Natural killer cell (primary cell): ENCODE data around the gene SEMA3C. TPM values are rescaled to one million over a fixed set of nuclear protein-coding genes. Genes with fewer than 3 reads are reported as not detected.

Experiments used
- ATAC-seq, 3 donors: fragments of 150-1000 bp in 2 of 3; fragments of 200-7000 bp in 1 of 3; cut with Tn5 transposase; 1 replicate in 1 of 3; 2 replicates in 2 of 3; pipeline ENCODE4 v1.10.0; 2021; ENCODE audit warnings: mild to moderate bottlenecking in 2 of 3, moderate library complexity in 2 of 3
- DNase-seq, 2 donors: peaks; one replicate each; pipeline versions ENCODE4 v3.0.0 to v3.0.0-alpha.2; 2013 to 2021; ENCODE audit warnings: mixed read lengths in 1 of 2
- H3K27ac ChIP-seq: one replicate; pipeline ENCODE4 v1.5.1; 2013; ENCODE audit warnings: mild to moderate bottlenecking, low read length
- H3K27me3 ChIP-seq: one replicate; pipeline ENCODE4 v1.6.1; 2013; ENCODE audit warnings: low read length; ENCODE audit not compliant: control insufficient read depth, insufficient read depth
- H3K36me3 ChIP-seq: one replicate; pipeline ENCODE4 v1.6.1; 2013; ENCODE audit warnings: low read length; ENCODE audit not compliant: control insufficient read depth, insufficient read depth
- H3K4me1 ChIP-seq: one replicate; pipeline ENCODE4 v1.6.1; 2013; ENCODE audit warnings: low read length; ENCODE audit not compliant: control insufficient read depth, insufficient read depth
- H3K4me3 ChIP-seq: one replicate; pipeline ENCODE4 v1.5.1; 2013; ENCODE audit warnings: low read length
- H3K9me3 ChIP-seq: one replicate; pipeline ENCODE4 v1.6.1; 2013; ENCODE audit warnings: low read length; ENCODE audit not compliant: control insufficient read depth, insufficient read depth
- H3K27ac Mint-ChIP-seq, 2 donors: one replicate each; pipeline ENCODE4 v1.8.0; 2022; ENCODE audit warnings: mild to moderate bottlenecking in 2 of 2, mixed read lengths in 2 of 2, moderate library complexity in 1 of 2
- H3K27me3 Mint-ChIP-seq, 2 donors: one replicate each; pipeline ENCODE4 v1.8.0; 2022; ENCODE audit warnings: low read depth in 2 of 2, mixed read lengths in 2 of 2
- H3K36me3 Mint-ChIP-seq: one replicate; pipeline ENCODE4 v1.8.0; 2022; ENCODE audit warnings: mixed read lengths
- H3K4me1 Mint-ChIP-seq, 2 donors: one replicate each; pipeline ENCODE4 v1.8.0; 2022; ENCODE audit warnings: mixed read lengths in 2 of 2
- H3K4me3 Mint-ChIP-seq: one replicate; pipeline ENCODE4 v1.8.0; 2022; ENCODE audit warnings: mild to moderate bottlenecking, moderate library complexity, mixed read lengths
- H3K9me3 Mint-ChIP-seq, 2 donors: one replicate each; pipeline ENCODE4 v1.8.0; 2022; ENCODE audit warnings: mixed read lengths in 2 of 2
- WGBS: methylation state at CpG from one replicate; pipeline ENCODE4 v1.1.7; 2013; ENCODE audit warnings: missing lambda C conversion rate; ENCODE audit not compliant: insufficient coverage; 5-methylcytosine and 5-hydroxymethylcytosine counted together
- intact Hi-C: fragments of 100-400 bp; cut with micrococcal nuclease; formaldehyde crosslinking; loops from one replicate; pipeline ENCODE4 v1.14.2; 2022
- total RNA-seq, 4 donors: library from RNA; stranded (reverse); fragments of 120-200 nt in 1 of 4; gene quantifications; one replicate each; pipeline versions ENCODE4 v1.2.3 to v1.2.4, GENCODE V29; 2013 to 2022
- TF ChIP-seq, protein P1 (sequence below): fragments of 200-600 bp; IDR thresholded peaks from one replicate; pipeline ENCODE4 v1.8.0; 2022; ENCODE audit warnings: antibody characterized with exemption

The SEMA3C gene
- total RNA-seq, 3 donors from 2014 or later (not counting 1 experiment from before 2014, with no cell fraction given), result 0.41 to 12.2 (median 0.94) TPM

- TF ChIP-seq, protein P1, sequence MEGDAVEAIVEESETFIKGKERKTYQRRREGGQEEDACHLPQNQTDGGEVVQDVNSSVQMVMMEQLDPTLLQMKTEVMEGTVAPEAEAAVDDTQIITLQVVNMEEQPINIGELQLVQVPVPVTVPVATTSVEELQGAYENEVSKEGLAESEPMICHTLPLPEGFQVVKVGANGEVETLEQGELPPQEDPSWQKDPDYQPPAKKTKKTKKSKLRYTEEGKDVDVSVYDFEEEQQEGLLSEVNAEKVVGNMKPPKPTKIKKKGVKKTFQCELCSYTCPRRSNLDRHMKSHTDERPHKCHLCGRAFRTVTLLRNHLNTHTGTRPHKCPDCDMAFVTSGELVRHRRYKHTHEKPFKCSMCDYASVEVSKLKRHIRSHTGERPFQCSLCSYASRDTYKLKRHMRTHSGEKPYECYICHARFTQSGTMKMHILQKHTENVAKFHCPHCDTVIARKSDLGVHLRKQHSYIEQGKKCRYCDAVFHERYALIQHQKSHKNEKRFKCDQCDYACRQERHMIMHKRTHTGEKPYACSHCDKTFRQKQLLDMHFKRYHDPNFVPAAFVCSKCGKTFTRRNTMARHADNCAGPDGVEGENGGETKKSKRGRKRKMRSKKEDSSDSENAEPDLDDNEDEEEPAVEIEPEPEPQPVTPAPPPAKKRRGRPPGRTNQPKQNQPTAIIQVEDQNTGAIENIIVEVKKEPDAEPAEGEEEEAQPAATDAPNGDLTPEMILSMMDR, result no peak
- H3K4me1 ChIP-seq, result peaks cover 3% of the 10 kb centered on the region
- H3K27me3 ChIP-seq, result no peaks in the 10 kb centered on the region
- 31% methylated on average over 1 of the region's 1 CpG for WGBS
- Mint-ChIP-seq H3K36me3 (no peaks in the 10 kb centered on the region), H3K9me3 (peaks cover 3 to 10% of the 10 kb centered on the region in 2 donors), H3K4me1 (peaks cover 21 to 24% of the 10 kb centered on the region in 2 donors), H3K27ac (no peak overlapping the region), H3K4me3 (no peak overlapping the region), H3K27me3 (no peaks in the 10 kb centered on the region)
- no peaks in the 10 kb centered on the region for H3K36me3 ChIP-seq
- no peak for ATAC-seq
- no peak overlapping the region for H3K27ac ChIP-seq
- H3K9me3 ChIP-seq, result no peaks in the 10 kb centered on the region
- no peak overlapping the region for H3K4me3 ChIP-seq
- DNase-seq, result no peak
- intact Hi-C loops, result no loop called here
Measured at GRCh38 chr7:80773787-80774508, 144.9 kb downstream of the SEMA3C start.

DNA sequence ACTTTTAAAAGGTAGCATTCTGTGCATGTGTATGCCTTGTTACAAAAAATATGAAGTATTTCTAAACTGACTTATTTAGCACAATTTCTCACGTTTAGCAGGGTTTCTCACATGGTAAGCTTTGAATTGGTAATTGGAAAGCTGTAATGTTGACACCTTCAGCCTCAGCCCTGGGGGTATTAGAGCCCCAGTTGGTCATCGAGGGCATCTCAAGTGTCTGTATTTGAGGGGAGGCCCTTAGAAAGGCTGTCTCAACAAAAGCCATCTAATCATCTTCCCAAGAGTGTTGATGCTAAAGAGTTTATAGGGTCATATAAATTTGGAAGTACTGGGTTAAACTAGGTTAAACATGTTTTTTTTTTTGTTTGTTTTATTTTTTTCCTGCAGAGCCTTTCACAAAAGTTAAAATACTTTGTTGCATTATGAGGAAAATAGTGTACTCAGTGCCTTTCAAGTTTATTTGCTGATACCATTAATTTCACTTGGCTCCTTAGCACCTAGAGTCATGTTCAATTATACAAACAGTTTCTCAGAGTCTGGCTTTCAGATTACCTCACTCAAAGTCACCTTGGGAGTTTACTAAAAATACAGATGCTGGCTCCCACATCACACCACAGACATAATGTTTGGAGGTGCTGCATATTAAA is 146.4 kb downstream of the SEMA3C start:
- H3K36me3 ChIP-seq, result no peaks in the 10 kb centered on the region
- no peak for ATAC-seq
- no peak for DNase-seq
- no peaks in the 10 kb centered on the region for H3K9me3 ChIP-seq
- WGBS, result 60% methylated on average over 1 of the region's 2 CpGs
- H3K4me3 Mint-ChIP-seq, result no peak overlapping the region
- H3K27me3 ChIP-seq, result no peaks in the 10 kb centered on the region
- intact Hi-C loops, result no loop called here
- peaks cover 3% of the 10 kb centered on the region for H3K4me1 ChIP-seq
- H3K9me3 Mint-ChIP-seq, result peaks cover 3% of the 10 kb centered on the region in 2 donors
- no peak overlapping the region for H3K4me3 ChIP-seq
- no peaks in the 10 kb centered on the region for H3K27me3 Mint-ChIP-seq
- no peak overlapping the region for H3K27ac ChIP-seq
- no peak overlapping the region for H3K27ac Mint-ChIP-seq
- H3K36me3 Mint-ChIP-seq, result no peaks in the 10 kb centered on the region
- H3K4me1 Mint-ChIP-seq, result peaks cover 16 to 24% of the 10 kb centered on the region in 2 donors
- TF ChIP-seq, protein P1, result no peak

DNA sequence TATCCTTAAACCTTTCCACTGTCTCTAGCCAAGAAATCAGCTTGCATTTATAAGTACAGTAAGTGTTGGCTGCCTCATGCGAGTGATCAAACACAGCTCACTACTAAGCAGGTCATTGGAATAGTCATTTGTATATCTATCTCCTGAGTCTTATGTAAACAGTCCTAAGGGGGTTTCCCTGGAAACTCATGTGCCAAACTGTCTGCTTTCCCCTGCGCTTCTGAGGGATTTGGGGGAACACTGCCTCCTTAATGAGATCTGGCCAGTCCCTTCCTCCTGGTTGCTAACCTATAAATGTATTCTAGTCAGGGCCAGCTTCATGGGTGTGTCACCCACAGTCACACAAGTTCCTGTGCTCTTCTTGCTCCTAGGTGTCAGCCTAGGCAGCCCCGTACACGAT is 147.3 kb downstream of the SEMA3C start:
- H3K9me3 Mint-ChIP-seq, result peaks cover 3% of the 10 kb centered on the region in 2 donors
- Histone ChIP-seq H3K9me3 (no peaks in the 10 kb centered on the region), H3K36me3 (no peaks in the 10 kb centered on the region), H3K4me3 (no peak overlapping the region), H3K4me1 (peaks cover 3% of the 10 kb centered on the region), H3K27me3 (no peaks in the 10 kb centered on the region), H3K27ac (no peak overlapping the region)
- H3K36me3 Mint-ChIP-seq, result no peaks in the 10 kb centered on the region
- intact Hi-C loops, result no loop called here
- peak in 2 of 3 donors; percentile 35 to 38 for ATAC-seq
- 89% methylated on average over 2 of the region's 4 CpGs for WGBS
- no peaks in the 10 kb centered on the region for H3K27me3 Mint-ChIP-seq
- peak overlapping the region in 1 of 2 donors; percentile 21 for H3K27ac Mint-ChIP-seq
- peaks cover 16 to 24% of the 10 kb centered on the region in 2 donors for H3K4me1 Mint-ChIP-seq
- peak overlapping the region; percentile 45 for H3K4me3 Mint-ChIP-seq
- no peak for DNase-seq
- TF ChIP-seq, protein P1, result no peak
